Neural cell (in vitro differentiated cells): Measurements from ENCODE around the gene GNAT3. TPM values are rescaled to one million over a fixed set of nuclear protein-coding genes. Genes with fewer than 3 reads are reported as not detected.

ENCODE experiments used
- H2AFZ ChIP-seq: fragments of 200-600, 300-800 bp; sonication (generic), shearing (Covaris generic); 2 replicates; pipeline ENCODE4 v1.6.0; 2014; ENCODE audit warnings: low read depth, mild to moderate bottlenecking, antibody characterized with exemption, low read length, moderate library complexity
- H3F3A ChIP-seq: fragments of 200-600 bp; shearing (Covaris generic); 2 replicates; pipeline ENCODE4 v1.6.1; 2016; ENCODE audit warnings: mild to moderate bottlenecking, moderate library complexity, mixed read lengths, antibody characterized with exemption, low read length; ENCODE audit not compliant: insufficient read depth, poor library complexity, severe bottlenecking
- H3K27ac ChIP-seq: fragments of 200-600, 300-800 bp; sonication (generic), shearing (Covaris generic); 2 replicates; pipeline ENCODE4 v1.5.1; 2014; ENCODE audit warnings: mild to moderate bottlenecking, low read length, moderate library complexity
- H3K27me3 ChIP-seq: fragments of 300-800, 200-600 bp; sonication (generic), shearing (Covaris generic); 2 replicates; pipeline ENCODE4 v1.6.0; 2014; ENCODE audit warnings: mild to moderate bottlenecking, low read depth, low read length, moderate library complexity; ENCODE audit not compliant: insufficient read depth
- H3K36me3 ChIP-seq: fragments of 300-800, 200-600 bp; sonication (generic), shearing (Covaris generic); 2 replicates; pipeline ENCODE4 v1.5.1; 2014; ENCODE audit warnings: mild to moderate bottlenecking, antibody characterized with exemption, low read length, moderate library complexity; ENCODE audit not compliant: insufficient read depth
- H3K4me2 ChIP-seq: fragments of 300-800, 200-600 bp; sonication (generic), shearing (Covaris generic); 2 replicates; pipeline ENCODE4 v1.6.0; 2014; ENCODE audit warnings: mild to moderate bottlenecking, low read length
- H3K4me3 ChIP-seq: fragments of 300-800, 200-600 bp; sonication (generic), shearing (Covaris generic); 2 replicates; pipeline ENCODE4 v1.5.1; 2014; ENCODE audit warnings: mild to moderate bottlenecking, low read length, moderate library complexity
- H3K79me2 ChIP-seq: fragments of 200-600 bp; shearing (Covaris generic); replicated peaks from 2 replicates; pipeline ENCODE4 v1.6.0; 2014; ENCODE audit warnings: mild to moderate bottlenecking, low read length, moderate library complexity; ENCODE audit not compliant: insufficient read depth
- H3K9ac ChIP-seq: fragments of 300-800, 200-600 bp; sonication (generic), shearing (Covaris generic); 2 replicates; pipeline ENCODE4 v1.6.1; 2016; ENCODE audit warnings: mild to moderate bottlenecking, low read length, mixed read lengths
- H3K9me2 ChIP-seq: fragments of 200-600 bp; shearing (Covaris generic); 2 replicates; pipeline ENCODE4 v1.6.1; 2016; ENCODE audit warnings: mild to moderate bottlenecking, low read length, mixed read lengths; ENCODE audit not compliant: insufficient read depth
- H3K9me3 ChIP-seq: fragments of 200-600, 300-800 bp; sonication (generic), shearing (Covaris generic); 2 replicates; pipeline ENCODE4 v1.6.1; 2016; ENCODE audit warnings: mild to moderate bottlenecking, mixed run types, low read length, moderate library complexity, mixed read lengths
- H4K20me1 ChIP-seq: fragments of 200-600 bp; shearing (Covaris generic); 2 replicates; pipeline ENCODE4 v1.6.1; 2016; ENCODE audit warnings: mild to moderate bottlenecking, mixed run types; ENCODE audit not compliant: insufficient read depth
- CTCF ChIP-seq: fragments of 450-650 bp; IDR thresholded peaks from 2 replicates; pipeline ENCODE4 v1.5.1; 2014; ENCODE audit warnings: antibody characterized with exemption, mild to moderate bottlenecking, moderate library complexity; ENCODE audit not compliant: poor library complexity, severe bottlenecking
- EP300 ChIP-seq: fragments of 450-650 bp; conservative IDR thresholded peaks from 2 replicates; pipeline ENCODE4 v1.6.1; 2014; ENCODE audit warnings: antibody characterized with exemption, mild to moderate bottlenecking, moderate library complexity; ENCODE audit not compliant: poor library complexity, severe bottlenecking
- EZH2 ChIP-seq: fragments of 200-600, 300-800 bp; shearing (Covaris generic), sonication (generic); IDR thresholded peaks from 2 replicates; pipeline ENCODE4 v1.6.1; 2014; ENCODE audit warnings: antibody characterized with exemption, low read length, borderline replicate concordance, mild to moderate bottlenecking; ENCODE audit not compliant: insufficient read depth, poor library complexity, severe bottlenecking
- MXI1 ChIP-seq: fragments of 450-650 bp; conservative IDR thresholded peaks from 2 replicates; pipeline ENCODE4 v1.6.1; 2014; ENCODE audit warnings: antibody characterized with exemption, mild to moderate bottlenecking; ENCODE audit not compliant: poor library complexity, severe bottlenecking
- POLR2AphosphoS5 ChIP-seq: IDR thresholded peaks from 2 replicates; pipeline ENCODE4 v1.6.1; 2012
- RAD21 ChIP-seq: fragments of 450-650 bp; conservative IDR thresholded peaks from 2 replicates; pipeline ENCODE4 v1.6.1; 2014; ENCODE audit warnings: antibody characterized with exemption, mild to moderate bottlenecking, moderate library complexity
- SMC3 ChIP-seq: fragments of 450-650 bp; conservative IDR thresholded peaks from 2 replicates; pipeline ENCODE4 v1.6.1; 2014; ENCODE audit warnings: antibody characterized with exemption, mild to moderate bottlenecking, moderate library complexity; ENCODE audit not compliant: poor library complexity
- TAF1 ChIP-seq: IDR thresholded peaks from 2 replicates; pipeline ENCODE4 v1.6.1; 2012; ENCODE audit warnings: low read depth
- polyA plus RNA-seq: library from polyadenylated mRNA; depleted of rRNA; stranded (reverse); fragments of >200 nt; gene quantifications from 2 replicates; pipeline ENCODE4 v1.2.3, GENCODE V29; 2014
- TF ChIP-seq, protein P1 (sequence below): IDR thresholded peaks from 2 replicates; pipeline ENCODE4 v1.6.1; 2012; ENCODE audit warnings: borderline replicate concordance

The GNAT3 gene
- polyA plus RNA-seq, 1 donor from 2014 or later = not detected

DNA sequence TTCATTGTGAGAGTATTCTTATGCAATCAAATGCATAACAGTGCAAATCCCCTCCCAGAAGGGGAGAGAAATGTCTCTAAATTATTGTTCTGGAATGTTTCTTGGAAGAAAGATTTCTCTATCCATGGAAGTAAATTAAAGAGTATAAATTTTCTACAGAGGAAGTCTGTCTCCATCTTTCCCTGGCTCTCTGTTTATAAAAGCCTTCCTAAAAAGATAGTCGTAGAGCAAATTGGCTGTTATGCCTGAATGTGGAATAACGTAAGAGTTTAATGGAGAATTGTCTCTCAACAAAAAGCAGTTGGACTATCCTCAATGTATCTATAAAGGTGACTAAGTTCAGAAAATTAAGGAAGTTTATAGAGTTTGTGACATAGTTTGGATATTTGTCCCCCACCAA is 76.3 kb downstream of the GNAT3 start:
- Histone ChIP-seq H3K27me3 (no peaks in the 10 kb centered on the region), H2AFZ (no peak overlapping the region), H3K4me2 (no peak overlapping the region), H3K9me3 (no peaks in the 10 kb centered on the region), H4K20me1 (no peaks in the 10 kb centered on the region), H3K79me2 (no peaks in the 10 kb centered on the region), H3K9ac (no peak overlapping the region), H3F3A (no peaks in the 10 kb centered on the region), H3K4me3 (no peak overlapping the region), H3K27ac (no peak overlapping the region), H3K9me2 (no peaks in the 10 kb centered on the region), H3K36me3 (no peaks in the 10 kb centered on the region)
- TF ChIP-seq CTCF (no peak), RAD21 (no peak), EP300 (no peak), SMC3 (no peak), POLR2AphosphoS5 (no peak)

GRCh38 chr7:80434047-80434446 is 77.8 kb downstream of the GNAT3 start:
- Histone ChIP-seq H3K9me3 (no peaks in the 10 kb centered on the region), H3K9ac (no peak overlapping the region), H3K36me3 (no peaks in the 10 kb centered on the region), H3K4me2 (no peak overlapping the region), H3K79me2 (no peaks in the 10 kb centered on the region), H3F3A (no peaks in the 10 kb centered on the region), H4K20me1 (no peaks in the 10 kb centered on the region), H2AFZ (no peak overlapping the region), H3K9me2 (no peaks in the 10 kb centered on the region), H3K27ac (no peak overlapping the region), H3K27me3 (no peaks in the 10 kb centered on the region), H3K4me3 (no peak overlapping the region)
- no peak for TF ChIP-seq CTCF
- TF ChIP-seq, protein P1, sequence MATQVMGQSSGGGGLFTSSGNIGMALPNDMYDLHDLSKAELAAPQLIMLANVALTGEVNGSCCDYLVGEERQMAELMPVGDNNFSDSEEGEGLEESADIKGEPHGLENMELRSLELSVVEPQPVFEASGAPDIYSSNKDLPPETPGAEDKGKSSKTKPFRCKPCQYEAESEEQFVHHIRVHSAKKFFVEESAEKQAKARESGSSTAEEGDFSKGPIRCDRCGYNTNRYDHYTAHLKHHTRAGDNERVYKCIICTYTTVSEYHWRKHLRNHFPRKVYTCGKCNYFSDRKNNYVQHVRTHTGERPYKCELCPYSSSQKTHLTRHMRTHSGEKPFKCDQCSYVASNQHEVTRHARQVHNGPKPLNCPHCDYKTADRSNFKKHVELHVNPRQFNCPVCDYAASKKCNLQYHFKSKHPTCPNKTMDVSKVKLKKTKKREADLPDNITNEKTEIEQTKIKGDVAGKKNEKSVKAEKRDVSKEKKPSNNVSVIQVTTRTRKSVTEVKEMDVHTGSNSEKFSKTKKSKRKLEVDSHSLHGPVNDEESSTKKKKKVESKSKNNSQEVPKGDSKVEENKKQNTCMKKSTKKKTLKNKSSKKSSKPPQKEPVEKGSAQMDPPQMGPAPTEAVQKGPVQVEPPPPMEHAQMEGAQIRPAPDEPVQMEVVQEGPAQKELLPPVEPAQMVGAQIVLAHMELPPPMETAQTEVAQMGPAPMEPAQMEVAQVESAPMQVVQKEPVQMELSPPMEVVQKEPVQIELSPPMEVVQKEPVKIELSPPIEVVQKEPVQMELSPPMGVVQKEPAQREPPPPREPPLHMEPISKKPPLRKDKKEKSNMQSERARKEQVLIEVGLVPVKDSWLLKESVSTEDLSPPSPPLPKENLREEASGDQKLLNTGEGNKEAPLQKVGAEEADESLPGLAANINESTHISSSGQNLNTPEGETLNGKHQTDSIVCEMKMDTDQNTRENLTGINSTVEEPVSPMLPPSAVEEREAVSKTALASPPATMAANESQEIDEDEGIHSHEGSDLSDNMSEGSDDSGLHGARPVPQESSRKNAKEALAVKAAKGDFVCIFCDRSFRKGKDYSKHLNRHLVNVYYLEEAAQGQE = no peak
- no peak for TF ChIP-seq TAF1
- no peak for TF ChIP-seq EP300
- no peak for TF ChIP-seq MXI1
- TF ChIP-seq POLR2AphosphoS5 = no peak
- TF ChIP-seq EZH2 = no peak
- TF ChIP-seq RAD21 = no peak
- TF ChIP-seq SMC3 = no peak
